Keratinocyte (primary cell): ENCODE data around the gene GPRIN2. TPM values are rescaled to one million over a fixed set of nuclear protein-coding genes. Genes with fewer than 3 reads are reported as not detected.

Source experiments
- DNase-seq: peaks from one replicate; pipeline ENCODE4 v3.0.0-alpha.2; 2011; ENCODE audit warnings: low read depth, missing footprints, low spot score
- FAIRE-seq: peaks from 2 replicates; lab custom pipeline; 2011; peaks lifted over from hg19 to GRCh38; lab: Jason Lieb, UNC
- H2AFZ ChIP-seq: 2 replicates; pipeline ENCODE4 v1.6.0; 2012; ENCODE audit warnings: low read length, control low read depth, inconsistent platforms; ENCODE audit not compliant: control insufficient read depth
- H3K27ac ChIP-seq: 2 replicates; pipeline ENCODE4 v1.5.1; 2011; ENCODE audit warnings: low read length; ENCODE audit not compliant: control insufficient read depth, insufficient read depth
- H3K27me3 ChIP-seq: 3 replicates; pipeline ENCODE4 v1.6.0; 2011; ENCODE audit warnings: low read length; ENCODE audit not compliant: control insufficient read depth, insufficient read depth; ENCODE audit errors: extremely low read depth
- H3K36me3 ChIP-seq, 2 experiments: 2 replicates in 1 of 2; 3 replicates in 1 of 2; pipeline ENCODE4 v1.5.1; 2011; ENCODE audit warnings: low read length in 2 of 2, mild to moderate bottlenecking in 1 of 2; ENCODE audit not compliant: control insufficient read depth in 2 of 2, insufficient read depth in 2 of 2; ENCODE audit errors: extremely low read depth in 1 of 2
- H3K4me1 ChIP-seq: 3 replicates; pipeline ENCODE4 v1.5.1; 2011; ENCODE audit warnings: low read length; ENCODE audit not compliant: control insufficient read depth, insufficient read depth; ENCODE audit errors: extremely low read depth
- H3K4me2 ChIP-seq: 3 replicates; pipeline ENCODE4 v1.6.0; 2011; ENCODE audit warnings: low read depth, low read length; ENCODE audit not compliant: control insufficient read depth, insufficient read depth; ENCODE audit errors: extremely low read depth
- H3K4me3 ChIP-seq, 3 experiments: fragments of 200-600 bp in 1 of 3; sonication (generic) in 1 of 3; 2 replicates in 2 of 3; 3 replicates in 1 of 3; pipeline ENCODE4 v1.5.1; 2011 to 2016; ENCODE audit warnings: low read length in 3 of 3, mild to moderate bottlenecking in 3 of 3, control low read depth in 2 of 3, inconsistent platforms in 1 of 3, low read depth in 1 of 3, mixed read lengths in 1 of 3, mixed run types in 1 of 3, moderate library complexity in 1 of 3; ENCODE audit not compliant: control insufficient read depth in 2 of 3, insufficient read depth in 2 of 3; ENCODE audit errors: extremely low read depth in 1 of 3
- H3K79me2 ChIP-seq: 2 replicates; pipeline ENCODE4 v1.6.0; 2012; ENCODE audit warnings: low read length; ENCODE audit not compliant: control insufficient read depth, insufficient read depth
- H3K9ac ChIP-seq: 3 replicates; pipeline ENCODE4 v1.6.0; 2011; ENCODE audit warnings: low read length; ENCODE audit not compliant: control insufficient read depth, insufficient read depth; ENCODE audit errors: extremely low read depth
- H3K9me1 ChIP-seq: 3 replicates; pipeline ENCODE4 v1.6.0; 2011; ENCODE audit warnings: low read length; ENCODE audit not compliant: control insufficient read depth, insufficient read depth; ENCODE audit errors: extremely low read depth
- H3K9me3 ChIP-seq: 2 replicates; pipeline ENCODE4 v1.5.1; 2012; ENCODE audit warnings: low read depth, low read length; ENCODE audit not compliant: control insufficient read depth
- H4K20me1 ChIP-seq: 3 replicates; pipeline ENCODE4 v1.6.0; 2011; ENCODE audit warnings: low read length; ENCODE audit not compliant: control insufficient read depth, insufficient read depth; ENCODE audit errors: extremely low read depth
- CTCF ChIP-seq, 3 experiments: IDR thresholded peaks in 1 of 3; conservative IDR thresholded peaks in 1 of 3; optimal IDR thresholded peaks in 1 of 3; 2 replicates in 2 of 3; 3 replicates in 1 of 3; pipeline versions ENCODE3 to v1.5.1; 2011; ENCODE audit warnings: low read length in 3 of 3, mild to moderate bottlenecking in 3 of 3, moderate library complexity in 2 of 3, control low read depth in 1 of 3, inconsistent platforms in 1 of 3; ENCODE audit not compliant: insufficient read depth in 2 of 3; ENCODE audit errors: extremely low read depth in 1 of 3
- EZH2 ChIP-seq: IDR thresholded peaks from one replicate; pipeline ENCODE4 v1.6.1; 2012; ENCODE audit warnings: inconsistent platforms, mild to moderate bottlenecking, low read length, moderate library complexity
- dilution Hi-C: fragments of 300-500 bp; cut with MboI; formaldehyde crosslinking; loops from one replicate; pipeline ENCODE4 v1.7.0; 2020; ENCODE audit warnings: low sequenced_read_pairs; ENCODE audit not compliant: extremely low pct_ligation_motif_present
- polyA plus RNA-seq, 5 experiments: library from polyadenylated mRNA; depleted of rRNA in 3 of 5; stranded (reverse) in 3 of 5; stranded (forward) in 1 of 5; unstranded in 1 of 5; fragments of >200 nt; gene quantifications; 1 replicate in 1 of 5; 2 replicates in 3 of 5; 3 replicates in 1 of 5; pipeline versions ENCODE4 v1.2.1 to v1.2.3, GENCODE V29; 2011 to 2012; ENCODE audit warnings: missing spikeins in 2 of 5, low read depth in 1 of 5, low replicate concordance in 1 of 5

GPRIN2 gene
- polyA plus RNA-seq, 1 donor (not counting 4 experiments of a cell fraction or from before 2014, with no cell fraction given), result 0.08 TPM

GRCh38 chr10:46551701-46552525, 4.5 kb downstream of the GPRIN2 start:
- Histone ChIP-seq H3K9me3 (no peaks in the 10 kb centered on the region), H4K20me1 (no peaks in the 10 kb centered on the region), H3K4me2 (no peak overlapping the region), H3K27me3 (peaks cover 73% of the 10 kb centered on the region), H3K9me1 (no peaks in the 10 kb centered on the region), H3K4me1 (peaks cover 4% of the 10 kb centered on the region), H3K9ac (no peak overlapping the region), H3K27ac (no peak overlapping the region), H3K79me2 (no peaks in the 10 kb centered on the region), H2AFZ (no peak overlapping the region), H3K36me3 (no peaks in the 10 kb centered on the region), H3K4me3 (no peak overlapping the region)
- TF ChIP-seq CTCF (optimal IDR thresholded peaks at IDR 0.05 in 1 of 3, IDR thresholded peaks at IDR 0.05 in 1 of 3, conservative IDR thresholded peaks at IDR 0.05 in 1 of 3; ENCODE audit: extremely low read depth in 1 of 3, insufficient read depth in 2 of 3, low read length in 3 of 3) (no peak), EZH2 (no peak)
- FAIRE-seq (no peak), DNase-seq (no peak)
- dilution Hi-C loops, result no loop called here

GRCh38 chr10:46550795-46551700, 5.4 kb downstream of the GPRIN2 start:
- H3K36me3 ChIP-seq, result no peaks in the 10 kb centered on the region
- no peak overlapping the region for H3K4me3 ChIP-seq
- H3K4me1 ChIP-seq, result peaks cover 2% of the 10 kb centered on the region
- H3K27me3 ChIP-seq, result peaks cover 73% of the 10 kb centered on the region
- DNase-seq (no peak), FAIRE-seq (no peak)
- H3K27ac ChIP-seq, result no peak overlapping the region
- no peak overlapping the region for H3K4me2 ChIP-seq
- no peak overlapping the region for H2AFZ ChIP-seq
- no peak overlapping the region for H3K9ac ChIP-seq
- H3K79me2 ChIP-seq, result no peaks in the 10 kb centered on the region
- no peaks in the 10 kb centered on the region for H3K9me1 ChIP-seq
- no peaks in the 10 kb centered on the region for H3K9me3 ChIP-seq
- no peak for TF ChIP-seq CTCF (optimal IDR thresholded peaks at IDR 0.05 in 1 of 3, IDR thresholded peaks at IDR 0.05 in 1 of 3, conservative IDR thresholded peaks at IDR 0.05 in 1 of 3; ENCODE audit: extremely low read depth in 1 of 3, insufficient read depth in 2 of 3, low read length in 3 of 3)
- TF ChIP-seq EZH2, result no peak
- no peaks in the 10 kb centered on the region for H4K20me1 ChIP-seq
- dilution Hi-C loops, result no loop called here
